ENCODE data around the gene PLEKHM1. TPM values are rescaled to one million over a fixed set of nuclear protein-coding genes. Genes with fewer than 3 reads are reported as not detected.

The PLEKHM1 gene
- total RNA-seq, 1 experiment from 2014 or later: 28.5 TPM

GRCh38 chr17:45440161-45440778 lies 50.3 kb downstream of the PLEKHM1 start:
- intact Hi-C loops (cut with micrococcal nuclease; ENCODE audit: unreplicated experiment) (no loop called here), in situ Hi-C loops (cut with HindIII; ENCODE audit: low pct_unique_long_range_greater_than_20kb, low sequenced_read_pairs) (no loop called here)
- Histone ChIP-seq H3K27ac (ENCODE audit: low read length) (no peak overlapping the region), H3K4me3 (ENCODE audit: low read depth in 2 of 2, low read length in 2 of 2) (no peak overlapping the region), H3K4me1 (ENCODE audit: control insufficient read depth, insufficient read depth, low read length) (peaks cover 7% of the 10 kb centered on the region), H3K27me3 (ENCODE audit: control insufficient read depth, insufficient read depth, low read length) (no peaks in the 10 kb centered on the region), H3K36me3 (ENCODE audit: control insufficient read depth, insufficient read depth, low read length) (no peaks in the 10 kb centered on the region), H3K9me3 (ENCODE audit: control insufficient read depth, insufficient read depth, low read depth, low read length) (no peaks in the 10 kb centered on the region)
- ChIA-PET POLR2A (no interaction called here), CTCF (interaction anchor here (0.9 to 1.0 kb wide), 2 partner anchors 15 to 48 kb away, joined by 4 read pairs; no protein-coding TSS in a partner anchor)
- TF ChIP-seq CTCF (IDR thresholded peaks at IDR 0.05): no peak
- TF ChIP-seq SIN3A (IDR thresholded peaks at IDR 0.05; ENCODE audit: borderline replicate concordance, insufficient read depth, low read depth, low read length): no peak
- TF ChIP-seq, protein P1, sequence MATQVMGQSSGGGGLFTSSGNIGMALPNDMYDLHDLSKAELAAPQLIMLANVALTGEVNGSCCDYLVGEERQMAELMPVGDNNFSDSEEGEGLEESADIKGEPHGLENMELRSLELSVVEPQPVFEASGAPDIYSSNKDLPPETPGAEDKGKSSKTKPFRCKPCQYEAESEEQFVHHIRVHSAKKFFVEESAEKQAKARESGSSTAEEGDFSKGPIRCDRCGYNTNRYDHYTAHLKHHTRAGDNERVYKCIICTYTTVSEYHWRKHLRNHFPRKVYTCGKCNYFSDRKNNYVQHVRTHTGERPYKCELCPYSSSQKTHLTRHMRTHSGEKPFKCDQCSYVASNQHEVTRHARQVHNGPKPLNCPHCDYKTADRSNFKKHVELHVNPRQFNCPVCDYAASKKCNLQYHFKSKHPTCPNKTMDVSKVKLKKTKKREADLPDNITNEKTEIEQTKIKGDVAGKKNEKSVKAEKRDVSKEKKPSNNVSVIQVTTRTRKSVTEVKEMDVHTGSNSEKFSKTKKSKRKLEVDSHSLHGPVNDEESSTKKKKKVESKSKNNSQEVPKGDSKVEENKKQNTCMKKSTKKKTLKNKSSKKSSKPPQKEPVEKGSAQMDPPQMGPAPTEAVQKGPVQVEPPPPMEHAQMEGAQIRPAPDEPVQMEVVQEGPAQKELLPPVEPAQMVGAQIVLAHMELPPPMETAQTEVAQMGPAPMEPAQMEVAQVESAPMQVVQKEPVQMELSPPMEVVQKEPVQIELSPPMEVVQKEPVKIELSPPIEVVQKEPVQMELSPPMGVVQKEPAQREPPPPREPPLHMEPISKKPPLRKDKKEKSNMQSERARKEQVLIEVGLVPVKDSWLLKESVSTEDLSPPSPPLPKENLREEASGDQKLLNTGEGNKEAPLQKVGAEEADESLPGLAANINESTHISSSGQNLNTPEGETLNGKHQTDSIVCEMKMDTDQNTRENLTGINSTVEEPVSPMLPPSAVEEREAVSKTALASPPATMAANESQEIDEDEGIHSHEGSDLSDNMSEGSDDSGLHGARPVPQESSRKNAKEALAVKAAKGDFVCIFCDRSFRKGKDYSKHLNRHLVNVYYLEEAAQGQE (IDR thresholded peaks at IDR 0.05; ENCODE audit: insufficient read depth in 1 of 2, low read depth in 2 of 2, low read length in 1 of 2): no peak
- no peak for TF ChIP-seq POLR2AphosphoS5 (IDR thresholded peaks at IDR 0.05; ENCODE audit: low read depth, low read length)
- no peak for TF ChIP-seq TCF7L2 (IDR thresholded peaks at IDR 0.05; ENCODE audit: low read depth, low read length)
- ATAC-seq (no peak), DNase-seq (ENCODE audit: low read depth, low spot score) (no peak)
- no TSS peak for BruUV-seq (replicated peaks)

- no TSS peak for BruUV-seq (replicated peaks)
- POLR2A ChIA-PET: no interaction called here
- intact Hi-C loops (cut with micrococcal nuclease; ENCODE audit: unreplicated experiment): no loop called here
Observed at GRCh38 chr17:45438931-45439610, 51.5 kb downstream of the PLEKHM1 start.

More at GRCh38 chr17:45438931-45439610, 51.5 kb downstream of the PLEKHM1 start:
- no peak overlapping the region for H3K4me3 ChIP-seq (ENCODE audit: low read depth in 2 of 2, low read length in 2 of 2)
- no peak overlapping the region for H3K27ac ChIP-seq (ENCODE audit: low read length)
- no peaks in the 10 kb centered on the region for H3K27me3 ChIP-seq (ENCODE audit: control insufficient read depth, insufficient read depth, low read length)
- TF ChIP-seq SIN3A (IDR thresholded peaks at IDR 0.05; ENCODE audit: borderline replicate concordance, insufficient read depth, low read depth, low read length): no peak
- no peak for TF ChIP-seq POLR2AphosphoS5 (IDR thresholded peaks at IDR 0.05; ENCODE audit: low read depth, low read length)
- no peaks in the 10 kb centered on the region for H3K9me3 ChIP-seq (ENCODE audit: control insufficient read depth, insufficient read depth, low read depth, low read length)
- no peak for DNase-seq (ENCODE audit: low read depth, low spot score)
- CTCF ChIA-PET: interaction anchor here (1.0 kb wide), 1 partner anchor 46 kb away, joined by 4 read pairs; no protein-coding TSS in a partner anchor
- in situ Hi-C loops (cut with HindIII; ENCODE audit: low pct_unique_long_range_greater_than_20kb, low sequenced_read_pairs): no loop called here
- peaks cover 7% of the 10 kb centered on the region for H3K4me1 ChIP-seq (ENCODE audit: control insufficient read depth, insufficient read depth, low read length)
- no peaks in the 10 kb centered on the region for H3K36me3 ChIP-seq (ENCODE audit: control insufficient read depth, insufficient read depth, low read length)
- ATAC-seq: no peak

Measured in Panc1 (cell line).